Measurements from ENCODE around the gene RNU1-3.
A peak's percentile ranks its signal among the peaks of the same experiment; 100 is the strongest.
"Not testable (repeated sequence)": the region's sequence is repeated elsewhere in the genome, so short reads cannot be mapped to it uniquely, and the experiment has no call there.

RNU1-3 gene

GRCh38 chr1:16677552-16678431 is 11.0 kb upstream of the RNU1-3 start:
- no peak for TF ChIP-seq CTCF (IDR thresholded peaks at IDR 0.05; ENCODE audit: extremely low read depth, insufficient read depth, missing control alignments)
- DNase-seq (ENCODE audit: low spot score), result peak; percentile 25
- in situ Hi-C loops (cut with MboI; ENCODE audit: low pct_unique_long_range_greater_than_20kb, low sequenced_read_pairs, unreplicated experiment), result no loop called here

GRCh38 chr1:16676661-16677523 is 10.1 kb upstream of the RNU1-3 start:
- DNase-seq (ENCODE audit: low spot score), result peak; percentile 62
- in situ Hi-C loops (cut with MboI; ENCODE audit: low pct_unique_long_range_greater_than_20kb, low sequenced_read_pairs, unreplicated experiment), result not testable (repeated sequence)

- DNase-seq (ENCODE audit: low spot score); in situ Hi-C loops (cut with MboI; ENCODE audit: low pct_unique_long_range_greater_than_20kb, low sequenced_read_pairs, unreplicated experiment): not testable (repeated sequence)
Measured at GRCh38 chr1:16675118-16675510, 8.4 kb upstream of the RNU1-3 start.

- in situ Hi-C loops (cut with MboI; ENCODE audit: low pct_unique_long_range_greater_than_20kb, low sequenced_read_pairs, unreplicated experiment); DNase-seq (ENCODE audit: low spot score): not testable (repeated sequence)
Measured at GRCh38 chr1:16673976-16674375, 7.2 kb upstream of the RNU1-3 start.

GRCh38 chr1:16665836-16666235 is 912 bp downstream of the RNU1-3 start:
- DNase-seq (ENCODE audit: low spot score); in situ Hi-C loops (cut with MboI; ENCODE audit: low pct_unique_long_range_greater_than_20kb, low sequenced_read_pairs, unreplicated experiment): not testable (repeated sequence)

GRCh38 chr1:16658234-16658633 is 8.5 kb downstream of the RNU1-3 start:
- in situ Hi-C loops (cut with MboI; ENCODE audit: low pct_unique_long_range_greater_than_20kb, low sequenced_read_pairs, unreplicated experiment); DNase-seq (ENCODE audit: low spot score): not testable (repeated sequence)

GRCh38 chr1:16656981-16657683 is 9.6 kb downstream of the RNU1-3 start:
- DNase-seq (ENCODE audit: low spot score); in situ Hi-C loops (cut with MboI; ENCODE audit: low pct_unique_long_range_greater_than_20kb, low sequenced_read_pairs, unreplicated experiment): not testable (repeated sequence)

- in situ Hi-C loops (cut with MboI; ENCODE audit: low pct_unique_long_range_greater_than_20kb, low sequenced_read_pairs, unreplicated experiment); DNase-seq (ENCODE audit: low spot score): not testable (repeated sequence)
Measured at GRCh38 chr1:16656574-16656973, 10.2 kb downstream of the RNU1-3 start.

- in situ Hi-C loops (cut with MboI; ENCODE audit: low pct_unique_long_range_greater_than_20kb, low sequenced_read_pairs, unreplicated experiment); DNase-seq (ENCODE audit: low spot score): not testable (repeated sequence)
Measured at GRCh38 chr1:16651560-16651959, 15.2 kb downstream of the RNU1-3 start.

- in situ Hi-C loops (cut with MboI; ENCODE audit: low pct_unique_long_range_greater_than_20kb, low sequenced_read_pairs, unreplicated experiment); DNase-seq (ENCODE audit: low spot score): not testable (repeated sequence)
Measured at GRCh38 chr1:16649960-16650359, 16.8 kb downstream of the RNU1-3 start.

- in situ Hi-C loops (cut with MboI; ENCODE audit: low pct_unique_long_range_greater_than_20kb, low sequenced_read_pairs, unreplicated experiment); DNase-seq (ENCODE audit: low spot score): not testable (repeated sequence)
Measured at GRCh38 chr1:16649390-16649789, 17.4 kb downstream of the RNU1-3 start.

GRCh38 chr1:16648756-16649155 is 18.0 kb downstream of the RNU1-3 start:
- in situ Hi-C loops (cut with MboI; ENCODE audit: low pct_unique_long_range_greater_than_20kb, low sequenced_read_pairs, unreplicated experiment); DNase-seq (ENCODE audit: low spot score): not testable (repeated sequence)

- in situ Hi-C loops (cut with MboI; ENCODE audit: low pct_unique_long_range_greater_than_20kb, low sequenced_read_pairs, unreplicated experiment); DNase-seq (ENCODE audit: low spot score): not testable (repeated sequence)
Measured at GRCh38 chr1:16648250-16648649, 18.5 kb downstream of the RNU1-3 start.

- in situ Hi-C loops (cut with MboI; ENCODE audit: low pct_unique_long_range_greater_than_20kb, low sequenced_read_pairs, unreplicated experiment); DNase-seq (ENCODE audit: low spot score): not testable (repeated sequence)
Measured at GRCh38 chr1:16647179-16648176, 19.3 kb downstream of the RNU1-3 start.

GRCh38 chr1:16646716-16647115 is 20.0 kb downstream of the RNU1-3 start:
- DNase-seq (ENCODE audit: low spot score); in situ Hi-C loops (cut with MboI; ENCODE audit: low pct_unique_long_range_greater_than_20kb, low sequenced_read_pairs, unreplicated experiment): not testable (repeated sequence)
